Measurements from ENCODE around the gene AK9.
"Not testable (repeated sequence)": the region's sequence is repeated elsewhere in the genome, so short reads cannot be mapped to it uniquely, and the experiment has no call there.

Gene AK9

GRCh38 chr6:109478222-109478805 lies 212.7 kb downstream of the AK9 start:
- DNase-seq: no peak

GRCh38 chr6:109477725-109478124 lies 213.3 kb downstream of the AK9 start:
- no peak for DNase-seq

GRCh38 chr6:109477184-109477583 lies 213.8 kb downstream of the AK9 start:
- DNase-seq: no peak

GRCh38 chr6:109475625-109476024 lies 215.4 kb downstream of the AK9 start:
- DNase-seq: no peak

GRCh38 chr6:109474995-109475394 lies 216.0 kb downstream of the AK9 start:
- no peak for DNase-seq

GRCh38 chr6:109473120-109473519 lies 217.9 kb downstream of the AK9 start:
- DNase-seq: no peak

GRCh38 chr6:109472132-109472995 lies 218.6 kb downstream of the AK9 start:
- no peak for DNase-seq

- no peak for DNase-seq
Observed at GRCh38 chr6:109471105-109471810, 219.7 kb downstream of the AK9 start.

GRCh38 chr6:109469591-109470189 lies 221.3 kb downstream of the AK9 start:
- no peak for DNase-seq

- no peak for DNase-seq
Observed at GRCh38 chr6:109467696-109468095, 223.3 kb downstream of the AK9 start.

GRCh38 chr6:109466212-109466923 lies 224.6 kb downstream of the AK9 start:
- DNase-seq: no peak

- no peak for DNase-seq
Observed at GRCh38 chr6:109465772-109466171, 225.2 kb downstream of the AK9 start.

- no peak for DNase-seq
Observed at GRCh38 chr6:109461733-109462526, 229.1 kb downstream of the AK9 start.

- not testable (repeated sequence) for DNase-seq
Observed at GRCh38 chr6:109461205-109461604, 229.8 kb downstream of the AK9 start.

GRCh38 chr6:109460161-109460829 lies 230.7 kb downstream of the AK9 start:
- no peak for DNase-seq

- DNase-seq: no peak
Observed at GRCh38 chr6:109458774-109459531, 232.0 kb downstream of the AK9 start.

- DNase-seq: no peak
Observed at GRCh38 chr6:109457562-109457996, 233.4 kb downstream of the AK9 start.

- DNase-seq: no peak
Observed at GRCh38 chr6:109456710-109457561, 234.1 kb downstream of the AK9 start.

- DNase-seq: no peak
Observed at GRCh38 chr6:109456111-109456583, 234.9 kb downstream of the AK9 start.

Measured in NCI-H1436 treated with DMSO at 0.1 percent for 48 hours (cell line).